Measurements from ENCODE around the gene OTOP1.

GRCh38 chr4:4227510-4228355 is 1.0 kb upstream of the OTOP1 start:
- TF ChIP-seq TARDBP (IDR thresholded peaks at IDR 0.05) (no peak), FOXM1 (IDR thresholded peaks at IDR 0.05; ENCODE audit: borderline replicate concordance) (no peak), FOXA1 (IDR thresholded peaks at IDR 0.05) (no peak)
